Amniotic stem cell (primary cell): Measurements from ENCODE around the gene CARMIL3.
"Not testable (repeated sequence)": the region's sequence is repeated elsewhere in the genome, so short reads cannot be mapped to it uniquely, and the experiment has no call there.

Experiments used
- DNase-seq: peaks from one replicate; lab custom pipeline; 2025; lab: John Stamatoyannopoulos, UW

Gene CARMIL3

DNA sequence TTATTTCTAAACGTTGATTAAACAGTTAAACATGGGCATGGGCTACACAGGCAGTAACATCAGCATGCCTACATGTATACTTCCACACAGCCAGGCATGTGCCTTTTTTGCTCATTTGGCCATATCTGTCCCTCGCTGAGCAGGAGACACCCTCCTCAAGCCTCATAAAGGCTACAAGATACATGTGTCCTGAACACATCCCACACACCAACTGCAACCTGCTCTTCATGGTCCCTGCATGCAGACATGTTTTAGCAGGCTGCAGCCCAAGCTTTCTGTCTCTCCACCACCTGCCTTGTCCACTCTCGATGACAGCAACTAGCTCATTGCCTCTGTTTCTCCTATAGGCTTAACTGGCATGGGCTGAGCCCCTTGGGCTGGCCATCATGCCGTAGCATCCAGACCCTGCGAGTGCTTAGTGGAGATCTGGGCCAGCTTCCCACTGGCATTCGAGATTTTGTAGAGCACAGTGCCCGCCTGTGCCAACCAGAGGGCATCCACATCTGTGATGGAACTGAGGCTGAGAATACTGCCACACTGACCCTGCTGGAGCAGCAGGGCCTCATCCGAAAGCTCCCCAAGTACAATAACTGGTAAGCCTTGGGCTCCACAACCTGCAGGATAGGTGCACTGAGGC, 44.9 kb downstream of the CARMIL3 start:
- DNase-seq: no peak

GRCh38 chr14:24098229-24098926, 46.6 kb downstream of the CARMIL3 start:
- no peak for DNase-seq

GRCh38 chr14:24098927-24099813, 47.4 kb downstream of the CARMIL3 start:
- DNase-seq: no peak

DNA sequence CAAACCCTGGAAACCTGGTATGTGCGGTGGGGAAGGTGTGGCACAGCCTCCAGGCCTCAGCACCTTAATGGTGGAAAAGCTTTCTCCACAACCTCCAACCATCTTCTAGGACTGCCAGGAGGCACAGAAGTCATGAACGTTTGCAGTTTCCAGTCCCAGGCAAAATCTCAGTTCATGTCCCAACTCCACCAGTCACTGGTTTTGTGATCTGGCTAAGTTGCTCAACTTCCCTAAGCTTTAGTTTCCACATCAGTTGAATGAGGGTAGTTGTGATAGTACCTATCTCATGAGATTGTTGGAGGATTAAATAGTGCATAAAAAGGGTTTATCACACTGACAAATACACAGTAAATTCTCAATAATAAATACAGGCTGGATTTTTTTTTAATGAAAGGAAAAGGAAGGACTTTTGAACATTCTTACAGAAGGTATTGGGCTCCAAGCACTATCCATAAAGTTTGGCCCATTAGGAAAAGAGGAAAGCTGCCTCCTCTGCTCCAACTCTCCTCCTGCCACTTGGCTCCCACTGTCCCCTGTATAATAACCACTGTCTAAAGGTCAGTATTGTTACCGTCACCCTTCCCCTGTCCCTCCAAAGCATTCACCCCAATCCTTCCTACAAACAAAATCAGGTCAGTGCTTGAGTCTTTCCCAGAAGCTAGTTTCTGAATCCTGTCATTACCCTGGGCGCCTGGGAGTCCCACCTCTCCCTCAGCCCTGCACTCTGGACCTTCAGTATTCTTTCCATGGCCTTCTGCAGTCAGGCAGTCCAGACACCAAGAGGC, 48.6 kb downstream of the CARMIL3 start:
- DNase-seq: no peak

DNA sequence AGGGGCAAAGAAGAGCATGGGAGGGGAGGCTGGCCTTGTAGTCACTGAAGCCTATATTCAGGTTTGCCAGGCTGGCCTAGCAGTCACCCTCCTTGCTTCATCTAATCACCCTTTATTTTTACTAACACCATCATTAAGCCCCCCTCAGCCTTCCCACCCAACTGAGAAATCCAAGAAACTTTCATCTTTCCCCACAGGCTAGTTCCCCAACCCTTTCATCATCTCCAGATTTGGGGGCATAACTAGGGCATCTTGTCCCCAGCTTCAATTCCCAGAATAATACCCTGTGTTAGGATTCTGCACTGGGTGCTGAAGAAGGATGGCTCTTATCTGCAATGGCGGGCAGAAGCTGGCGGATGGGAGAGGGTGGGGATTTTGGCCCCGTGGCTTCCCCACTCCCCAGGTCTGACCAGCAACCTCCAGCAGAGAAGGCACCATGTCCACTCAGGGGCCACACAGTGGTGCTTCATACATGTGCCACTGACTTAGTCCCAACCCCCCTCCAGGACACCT, 49.2 kb downstream of the CARMIL3 start:
- DNase-seq: no peak

GRCh38 chr14:24102357-24103048, 50.7 kb downstream of the CARMIL3 start:
- DNase-seq: no peak

GRCh38 chr14:24103451-24103850, 51.6 kb downstream of the CARMIL3 start:
- no peak for DNase-seq

DNA sequence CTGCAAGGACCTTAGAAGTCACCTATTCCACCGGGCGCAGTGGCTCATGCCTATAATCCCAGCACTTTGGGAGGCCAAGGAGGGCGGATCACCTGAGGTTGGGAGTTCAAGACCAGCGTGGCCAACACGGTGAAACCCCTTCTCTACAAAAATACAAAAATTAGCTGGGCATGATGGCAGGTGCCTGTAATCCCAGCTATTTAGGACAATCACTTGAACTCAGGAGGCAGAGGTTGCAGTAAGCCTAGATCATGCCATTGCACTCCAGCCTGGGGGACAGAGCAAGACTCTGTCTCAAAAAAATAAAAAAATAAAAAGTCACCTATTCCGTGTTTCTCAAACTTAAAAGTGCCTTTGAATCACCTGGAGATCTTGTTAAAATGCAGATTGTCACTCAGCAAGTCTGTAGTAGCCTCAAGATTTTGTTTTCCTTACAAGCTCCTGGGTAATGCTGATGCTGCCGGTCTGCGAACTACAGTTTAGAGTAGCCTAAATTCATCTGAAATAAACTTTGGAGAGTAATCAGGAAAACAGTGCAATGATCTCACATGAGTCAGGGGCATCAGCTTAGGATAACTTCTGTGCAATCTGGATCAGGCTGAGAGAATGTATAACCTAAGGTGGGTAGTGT, 53.9 kb downstream of the CARMIL3 start:
- not testable (repeated sequence) for DNase-seq

DNA sequence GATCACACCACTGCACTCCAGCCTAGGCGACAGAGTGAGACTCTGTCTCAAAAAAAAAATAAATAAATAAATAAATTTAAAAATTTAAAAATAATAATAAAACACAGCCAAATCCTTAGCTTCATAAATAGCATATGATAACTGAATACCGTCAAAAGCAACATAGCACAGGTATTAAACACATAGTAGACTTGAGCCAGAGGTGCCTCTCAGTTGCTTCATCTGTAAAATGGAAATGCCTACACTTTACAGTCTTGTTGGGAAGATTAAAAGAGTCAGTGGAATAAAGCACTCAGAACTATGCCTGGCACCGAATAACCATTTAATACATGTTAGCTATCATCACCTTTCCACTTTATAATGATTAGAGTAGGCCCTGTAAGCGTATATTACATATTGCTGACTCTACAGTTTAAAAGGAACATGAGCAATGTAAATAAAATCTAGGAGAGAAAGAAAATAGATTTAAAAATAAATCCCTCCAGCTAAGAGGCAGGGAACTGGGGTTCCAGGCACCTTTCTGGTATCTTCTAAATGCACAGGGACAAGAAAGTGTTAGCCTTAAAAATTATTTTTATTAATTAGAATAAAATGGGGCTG, 55.0 kb downstream of the CARMIL3 start:
- DNase-seq: no peak

DNA sequence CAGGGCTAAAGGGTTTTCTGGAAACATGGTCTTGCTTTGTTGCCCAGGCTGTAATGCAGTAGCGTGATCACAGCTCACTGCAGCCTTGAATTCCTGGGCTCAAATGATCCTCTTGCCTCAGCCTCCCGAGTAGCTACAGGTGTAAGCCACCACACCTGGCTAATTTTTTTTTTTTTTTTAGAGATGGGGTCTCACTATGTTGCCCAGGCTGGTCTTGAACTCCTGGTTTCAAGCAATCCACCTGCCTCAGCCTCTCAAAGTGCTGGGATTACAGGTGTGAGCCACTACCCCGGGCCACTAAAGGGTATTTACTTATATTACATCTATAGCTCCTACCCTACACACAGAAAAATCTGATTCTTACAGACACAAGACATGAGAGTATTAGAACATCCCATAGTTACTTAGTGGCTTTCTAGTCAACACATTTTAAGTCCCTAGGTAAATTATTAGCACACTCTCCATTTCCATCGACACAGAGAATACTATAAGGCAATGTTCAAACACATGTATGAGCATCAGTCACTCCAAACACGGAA, 56.6 kb downstream of the CARMIL3 start:
- DNase-seq: no peak

GRCh38 chr14:24110060-24110459, 58.3 kb downstream of the CARMIL3 start:
- DNase-seq: no peak

DNA sequence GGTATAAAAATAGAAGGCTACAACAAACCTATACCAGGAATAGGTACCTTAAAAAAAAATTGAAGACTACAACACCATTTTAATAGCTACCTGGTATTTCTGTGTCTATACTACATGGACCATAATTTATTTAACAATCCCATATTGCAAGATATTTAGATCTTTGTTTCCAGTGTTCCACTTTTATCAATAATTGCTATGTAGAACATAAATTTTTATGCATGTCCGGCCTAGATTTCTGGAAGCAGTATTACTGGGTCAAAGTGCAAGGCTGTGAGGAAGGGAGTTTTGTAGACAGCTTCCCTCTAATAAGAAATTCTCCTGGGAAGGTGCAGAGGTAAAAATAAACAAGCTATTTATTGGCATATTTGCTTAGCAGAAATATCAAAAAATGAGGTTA, 58.7 kb downstream of the CARMIL3 start:
- no peak for DNase-seq

GRCh38 chr14:24113379-24113800, 61.6 kb downstream of the CARMIL3 start:
- no peak for DNase-seq

DNA sequence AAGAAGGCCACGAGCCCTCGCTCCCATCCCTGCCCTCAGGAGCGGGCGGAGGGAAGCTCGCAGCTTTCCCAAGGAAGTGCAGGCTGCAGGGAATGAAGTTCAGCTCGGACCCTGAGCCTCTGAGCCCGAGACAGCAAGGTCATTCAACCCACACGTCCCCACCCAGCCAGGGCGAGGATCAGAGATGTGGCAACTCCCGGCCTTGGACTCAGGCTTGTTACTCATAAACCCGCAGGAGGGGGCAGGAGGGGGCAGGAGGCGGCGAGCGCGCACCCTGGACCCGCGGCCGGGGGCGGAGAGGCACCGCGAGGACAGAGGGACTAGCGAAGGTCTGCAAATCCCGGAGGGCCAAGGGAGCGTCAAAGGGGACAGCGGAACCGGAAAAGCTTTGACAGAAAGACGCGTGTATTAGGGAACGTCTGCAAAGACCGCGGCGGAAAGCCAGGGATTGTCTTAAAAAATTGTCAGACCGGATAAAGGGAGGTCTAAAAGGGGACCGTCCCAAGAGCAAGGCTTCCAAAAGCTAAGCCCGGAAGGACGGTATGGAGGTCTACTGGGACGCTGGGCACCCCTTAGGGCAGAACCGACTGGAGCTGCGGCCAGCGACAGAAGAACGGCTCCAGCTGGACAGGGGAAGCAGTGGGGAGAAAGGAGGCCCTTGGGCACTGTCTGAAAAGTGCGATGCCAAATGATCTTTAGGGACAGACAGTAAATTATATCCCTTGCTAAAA, 62.2 kb downstream of the CARMIL3 start:
- peak; percentile 85 for DNase-seq

DNA sequence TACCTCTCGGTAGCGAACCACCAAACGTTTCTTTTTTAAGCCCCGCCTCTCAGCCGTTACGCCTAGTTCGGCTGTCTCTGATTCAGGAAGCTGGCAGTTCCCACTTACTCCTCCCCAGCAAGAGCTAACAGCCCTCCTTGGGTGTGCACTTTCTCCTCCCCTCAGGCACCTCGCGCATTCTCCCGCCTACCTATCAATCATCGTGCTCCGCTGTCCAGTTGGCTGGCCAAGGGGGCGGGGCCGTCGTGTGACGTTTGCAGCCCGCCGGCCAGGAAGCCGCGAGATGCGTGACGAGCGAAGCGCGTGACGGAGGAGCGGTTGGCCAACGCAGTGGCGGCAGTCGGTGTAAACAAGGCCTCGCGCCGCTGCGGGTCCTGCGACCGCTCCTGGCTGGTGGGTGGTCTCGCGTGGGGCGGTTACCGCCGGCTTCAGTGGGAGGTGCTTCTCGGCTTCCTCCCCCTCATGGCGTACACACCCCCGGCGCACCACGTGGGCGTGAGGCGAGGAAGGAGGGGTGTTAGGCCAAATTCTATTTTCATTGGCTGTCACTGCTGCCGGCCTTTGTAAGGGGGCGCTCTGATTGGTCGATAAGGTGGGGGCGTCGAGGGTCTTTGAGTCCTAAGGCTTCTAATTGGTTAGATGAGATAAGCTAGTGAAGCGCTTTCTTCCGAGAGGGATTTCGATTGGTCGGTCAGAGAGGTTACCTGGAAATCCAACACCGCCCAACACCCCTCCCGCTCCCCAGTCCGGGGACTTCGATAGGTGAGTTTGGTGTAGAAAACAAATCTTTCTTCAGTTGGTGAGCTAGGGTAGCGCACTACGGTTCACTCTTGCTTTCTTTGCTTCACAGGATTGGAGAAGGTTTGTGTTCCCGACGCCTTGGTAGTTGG, 63.0 kb downstream of the CARMIL3 start, which contains the start of the genes DCAF11 and NRL:
Gene DCAF11, plus strand, starts transcription at position 246 of the 890 bp plus-strand sequence. CDS start 818 bp downstream, outside the sequence.
Gene NRL, minus strand, starts transcription at position 418 of the 890 bp plus-strand sequence. CDS start 32,101 bp downstream, outside the sequence.
- peak; percentile 98 for DNase-seq

GRCh38 chr14:24115422-24116127, 63.8 kb downstream of the CARMIL3 start:
- DNase-seq: no peak

DNA sequence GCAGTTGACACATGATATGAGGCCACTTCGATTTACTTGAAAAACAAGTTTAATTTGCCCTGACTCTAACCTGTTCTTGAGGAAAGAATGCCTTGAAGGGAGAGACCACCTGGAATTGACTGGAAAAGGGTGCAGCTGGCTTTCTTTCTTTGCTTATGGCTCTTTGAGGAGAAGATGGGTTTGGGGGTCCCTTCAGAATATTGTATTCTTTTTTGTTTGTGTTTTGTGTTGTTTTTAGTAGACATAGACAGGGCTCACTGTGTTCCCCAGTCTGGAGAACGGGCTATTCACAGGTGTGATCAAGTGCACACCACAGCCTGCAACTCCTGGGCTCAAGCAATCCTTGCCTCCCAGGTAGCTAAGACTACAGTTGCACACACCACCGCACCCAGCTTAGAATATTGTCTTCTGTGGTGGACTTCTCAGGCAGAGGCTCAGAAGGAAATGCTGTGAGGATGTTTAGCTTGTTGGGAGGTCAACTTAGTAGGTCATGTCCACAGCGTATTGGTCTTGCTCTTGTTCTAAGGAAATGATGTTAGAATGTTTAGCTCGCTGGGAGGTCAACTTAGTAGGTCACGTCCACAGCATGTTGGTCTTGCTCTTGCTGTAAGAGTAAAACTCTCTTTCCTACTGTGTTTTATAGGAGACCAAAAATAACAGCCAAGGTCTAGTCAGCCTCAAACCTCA, 64.5 kb downstream of the CARMIL3 start:
- no peak for DNase-seq
